ENCODE results near the gene MYO15B. TPM values are rescaled to one million over a fixed set of nuclear protein-coding genes. Genes with fewer than 3 reads are reported as not detected.

MYO15B gene
- total RNA-seq, 4 donors from 2014 or later, result 4.5 to 34.6 (median 14.3) TPM

DNA sequence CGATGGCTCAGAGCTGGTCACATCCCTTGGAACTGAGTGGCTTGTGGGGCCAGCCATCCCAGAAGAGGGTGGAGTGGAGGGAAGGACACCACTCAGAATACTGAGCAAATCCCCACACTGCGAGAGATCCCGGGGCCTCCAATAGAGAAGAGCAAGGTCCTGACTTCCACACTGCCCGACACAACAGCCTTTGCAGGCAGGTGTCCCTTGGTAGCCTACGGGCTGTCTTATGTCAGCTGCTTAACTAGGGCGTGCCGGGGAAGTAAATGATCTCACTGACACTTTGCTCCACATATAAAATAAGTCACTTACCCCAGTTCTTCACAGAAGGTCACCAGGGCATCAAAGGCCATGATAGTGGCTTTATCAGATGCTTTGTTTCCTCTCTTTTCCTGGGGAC is 63.3 kb downstream of the MYO15B start:
- TF ChIP-seq POLR2A (IDR thresholded peaks at IDR 0.05) (no peak), CTCF (IDR thresholded peaks at IDR 0.05 in 4 of 5, conservative IDR thresholded peaks at IDR 0.05 in 1 of 5) (no peak)
- no peak overlapping the region for H3K4me3 ChIP-seq
- peaks cover 0 to 44% of the 10 kb centered on the region in 2 donors for H3K36me3 ChIP-seq
- DNase-seq, result no peak
- in situ Hi-C loops (cut with MboI; ENCODE audit: low sequenced_read_pairs in 4 of 4) (no loop called here), intact Hi-C loops (cut with DNase I; ENCODE audit: low total_unique reads) (no loop called here)
- H3K9me3 ChIP-seq, result no peaks in the 10 kb centered on the region
- no peak for ATAC-seq
- no peaks in the 10 kb centered on the region for H3K27me3 ChIP-seq
- H3K27ac ChIP-seq, result no peak overlapping the region
- H3K4me1 ChIP-seq, result no peaks in the 10 kb centered on the region

- H3K4me3 ChIP-seq, result no peak overlapping the region
- no peaks in the 10 kb centered on the region for H3K9me3 ChIP-seq
- H3K27me3 ChIP-seq, result no peaks in the 10 kb centered on the region
- in situ Hi-C loops (cut with MboI; ENCODE audit: low sequenced_read_pairs in 4 of 4), result no loop called here
- H3K4me1 ChIP-seq, result no peaks in the 10 kb centered on the region
- TF ChIP-seq CTCF (IDR thresholded peaks at IDR 0.05 in 4 of 5, conservative IDR thresholded peaks at IDR 0.05 in 1 of 5), result no peak
- TF ChIP-seq POLR2A (IDR thresholded peaks at IDR 0.05), result no peak
- intact Hi-C loops (cut with DNase I; ENCODE audit: low total_unique reads), result no loop called here
- ATAC-seq (no peak), DNase-seq (no peak)
- no peak overlapping the region for H3K27ac ChIP-seq
- H3K36me3 ChIP-seq, result peaks cover 0 to 56% of the 10 kb centered on the region in 2 donors
Observed at GRCh38 chr17:75652341-75652740, 64.7 kb downstream of the MYO15B start.

DNA sequence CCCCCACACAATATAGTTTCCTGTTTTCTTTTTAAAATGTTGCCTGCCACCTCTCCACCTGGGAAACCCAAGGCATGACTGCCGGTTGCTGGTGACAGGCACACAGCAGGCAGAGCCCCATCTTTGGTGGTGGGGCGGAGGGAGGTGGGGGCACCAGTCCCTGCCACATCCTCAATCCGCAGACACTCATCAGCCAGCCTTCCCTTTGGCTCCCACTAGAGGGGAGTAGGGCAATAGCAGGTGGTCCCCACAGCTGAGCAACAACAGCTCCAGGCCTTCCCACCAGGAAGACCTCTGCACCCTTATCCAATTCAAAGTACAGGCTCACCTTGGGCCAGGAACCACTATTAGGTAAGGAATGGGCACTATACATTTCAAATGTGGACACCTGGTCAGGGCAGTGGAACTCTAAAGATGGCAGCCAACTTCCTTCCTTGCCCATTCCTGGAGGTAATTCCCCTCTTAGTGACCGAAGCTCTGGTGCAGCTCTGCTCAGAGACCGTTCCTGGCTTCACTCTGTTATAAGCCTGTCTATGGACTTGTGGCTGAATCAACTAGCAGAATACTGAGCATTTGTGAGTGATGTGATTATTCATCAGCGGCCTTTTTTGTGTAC is 65.4 kb downstream of the MYO15B start:
- Histone ChIP-seq H3K4me3 (no peak overlapping the region), H3K27me3 (no peaks in the 10 kb centered on the region), H3K9me3 (no peaks in the 10 kb centered on the region), H3K4me1 (no peaks in the 10 kb centered on the region), H3K27ac (no peak overlapping the region), H3K36me3 (peaks cover 0 to 63% of the 10 kb centered on the region in 2 donors)
- TF ChIP-seq POLR2A (IDR thresholded peaks at IDR 0.05) (no peak), CTCF (IDR thresholded peaks at IDR 0.05 in 4 of 5, conservative IDR thresholded peaks at IDR 0.05 in 1 of 5) (peak; percentile 15 to 62 (median 33))
- intact Hi-C loops (cut with DNase I; ENCODE audit: low total_unique reads) (no loop called here), in situ Hi-C loops (cut with MboI; ENCODE audit: low sequenced_read_pairs in 4 of 4) (no loop called here)
- ATAC-seq (no peak), DNase-seq (no peak)

DNA sequence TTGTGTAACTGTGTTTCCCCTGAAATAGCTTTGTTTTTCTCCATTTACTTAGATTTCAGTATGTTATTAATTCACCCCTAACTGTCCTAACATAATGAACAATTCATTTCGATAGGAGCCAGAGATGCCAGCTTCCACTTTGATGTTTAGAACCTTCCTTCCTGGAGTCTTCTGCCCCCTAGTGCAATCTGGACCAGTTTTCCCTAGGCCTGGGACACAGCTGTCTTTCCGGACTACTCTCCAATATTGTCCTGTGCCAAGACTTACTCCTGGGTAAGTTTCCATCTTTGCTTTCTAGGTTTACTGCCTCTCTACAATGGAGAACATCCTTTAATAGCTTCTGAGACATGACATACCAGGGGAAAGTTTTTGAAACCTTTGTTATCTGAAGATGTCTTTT is 66.6 kb downstream of the MYO15B start:
- intact Hi-C loops (cut with DNase I; ENCODE audit: low total_unique reads), result no loop called here
- TF ChIP-seq CTCF (IDR thresholded peaks at IDR 0.05 in 4 of 5, conservative IDR thresholded peaks at IDR 0.05 in 1 of 5) (no peak), POLR2A (IDR thresholded peaks at IDR 0.05) (no peak)
- in situ Hi-C loops (cut with MboI; ENCODE audit: low sequenced_read_pairs in 4 of 4), result no loop called here
- H3K9me3 ChIP-seq, result no peaks in the 10 kb centered on the region
- no peak for DNase-seq
- H3K4me1 ChIP-seq, result no peaks in the 10 kb centered on the region
- no peak overlapping the region for H3K27ac ChIP-seq
- H3K4me3 ChIP-seq, result no peak overlapping the region
- H3K36me3 ChIP-seq, result peaks cover 0 to 60% of the 10 kb centered on the region in 2 donors
- ATAC-seq, result peak in 1 of 2 donors; percentile 66
- no peaks in the 10 kb centered on the region for H3K27me3 ChIP-seq

DNA sequence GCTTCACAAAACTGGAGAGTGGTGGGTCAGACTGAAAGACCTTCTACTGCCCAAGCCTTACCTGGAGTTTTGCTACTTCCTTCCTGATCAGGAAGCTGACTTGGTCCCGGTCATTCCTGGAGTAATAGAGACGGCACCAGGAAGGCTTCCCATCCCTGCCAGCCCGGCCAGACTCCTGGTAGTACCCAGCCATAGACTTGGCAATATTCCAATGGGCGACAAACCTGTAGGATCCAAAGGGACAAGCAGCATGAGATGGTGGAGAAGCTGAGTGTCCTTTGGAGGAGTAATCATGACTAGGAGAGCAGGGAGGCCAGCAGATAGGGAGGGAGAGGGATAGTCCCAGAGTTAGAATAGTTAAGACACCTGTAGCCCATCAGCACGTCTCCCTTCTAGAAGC is 70.6 kb downstream of the MYO15B start:
- DNase-seq, result no peak
- in situ Hi-C loops (cut with MboI; ENCODE audit: low sequenced_read_pairs in 4 of 4), result no loop called here
- intact Hi-C loops (cut with DNase I; ENCODE audit: low total_unique reads), result no loop called here

More for the DNA sequence above, 70.6 kb downstream of the MYO15B start:
- H3K4me1 ChIP-seq, result no peaks in the 10 kb centered on the region
- no peaks in the 10 kb centered on the region for H3K27me3 ChIP-seq
- H3K4me3 ChIP-seq, result no peak overlapping the region
- peaks cover 0 to 62% of the 10 kb centered on the region in 2 donors for H3K36me3 ChIP-seq
- no peak for TF ChIP-seq CTCF (IDR thresholded peaks at IDR 0.05 in 4 of 5, conservative IDR thresholded peaks at IDR 0.05 in 1 of 5)
- no peaks in the 10 kb centered on the region for H3K9me3 ChIP-seq
- ATAC-seq, result no peak
- no peak overlapping the region for H3K27ac ChIP-seq
